HEK293 (cell line): ENCODE measurements around the gene MAP7D1.

Source experiments
- CTCF ChIP-seq: fragments of 450-650 bp; formaldehyde crosslinking; IDR thresholded peaks from 2 replicates; pipeline ENCODE4 v1.5.1; 2016; ENCODE audit warnings: missing biosample characterization, missing genetic modification characterization
- EGR2 ChIP-seq: fragments of 450-650 bp; formaldehyde crosslinking; IDR thresholded peaks from 2 replicates; pipeline ENCODE4 v1.5.1; 2016; ENCODE audit warnings: low read depth, missing biosample characterization, missing genetic modification characterization
- FEZF1 ChIP-seq: fragments of 450-650 bp; formaldehyde crosslinking; IDR thresholded peaks from 2 replicates; pipeline ENCODE4 v1.5.1; 2016; ENCODE audit warnings: missing biosample characterization, missing genetic modification characterization
- GLI2 ChIP-seq: fragments of 450-650 bp; formaldehyde crosslinking; IDR thresholded peaks from 2 replicates; pipeline ENCODE4; 2017; ENCODE audit warnings: missing biosample characterization, missing genetic modification characterization, low read depth, borderline replicate concordance
- GLIS2 ChIP-seq: fragments of 450-650 bp; formaldehyde crosslinking; IDR thresholded peaks from 2 replicates; pipeline ENCODE4 v1.5.1; 2016; ENCODE audit warnings: missing biosample characterization, missing genetic modification characterization
- IKZF3 ChIP-seq: fragments of 450-650 bp; IDR thresholded peaks from 2 replicates; pipeline ENCODE4 v1.5.0; 2018; ENCODE audit warnings: missing biosample characterization, mild to moderate bottlenecking, missing genetic modification characterization, moderate library complexity
- KLF1 ChIP-seq: fragments of 450-650 bp; formaldehyde crosslinking; IDR thresholded peaks from 2 replicates; pipeline ENCODE4 v1.5.1; 2016; ENCODE audit warnings: missing biosample characterization, missing genetic modification characterization
- PRDM1 ChIP-seq: fragments of 450-650 bp; formaldehyde crosslinking; IDR thresholded peaks from 2 replicates; pipeline ENCODE4; 2016; ENCODE audit warnings: missing biosample characterization, missing genetic modification characterization
- PRDM2 ChIP-seq: fragments of 450-650 bp; formaldehyde crosslinking; IDR thresholded peaks from 2 replicates; pipeline ENCODE4 v1.5.1; 2016; ENCODE audit warnings: missing biosample characterization, missing genetic modification characterization, borderline replicate concordance
- SETDB1 ChIP-seq: IDR thresholded peaks from one replicate; pipeline ENCODE4 v1.6.1; 2017; ENCODE audit warnings: mild to moderate bottlenecking, low read length, moderate library complexity, mixed read lengths; ENCODE audit not compliant: insufficient read length
- SP7 ChIP-seq: fragments of 450-650 bp; formaldehyde crosslinking; IDR thresholded peaks from 2 replicates; pipeline ENCODE4 v1.5.1; 2016; ENCODE audit warnings: missing biosample characterization, missing genetic modification characterization
- TRIM28 ChIP-seq: IDR thresholded peaks from 2 replicates; pipeline ENCODE4 v1.6.1; 2011; ENCODE audit warnings: low read length, control low read depth, borderline replicate concordance
- ZBTB48 ChIP-seq: fragments of 450-650 bp; formaldehyde crosslinking; IDR thresholded peaks from 2 replicates; pipeline ENCODE4 v1.5.1; 2016; ENCODE audit warnings: missing biosample characterization, missing genetic modification characterization
- ZEB2 ChIP-seq: fragments of 450-650 bp; formaldehyde crosslinking; IDR thresholded peaks from 2 replicates; pipeline ENCODE4 v1.5.1; 2016; ENCODE audit warnings: missing biosample characterization, missing genetic modification characterization
- ZFHX2 ChIP-seq: fragments of 450-650 bp; formaldehyde crosslinking; conservative IDR thresholded peaks from 2 replicates; pipeline ENCODE4 v1.5.1; 2016; ENCODE audit warnings: missing biosample characterization, missing genetic modification characterization
- ZFP69B ChIP-seq: fragments of 450-650 bp; formaldehyde crosslinking; IDR thresholded peaks from 2 replicates; pipeline ENCODE4 v1.5.1; 2016; ENCODE audit warnings: missing biosample characterization, missing genetic modification characterization
- ZNF133 ChIP-seq: fragments of 450-650 bp; formaldehyde crosslinking; IDR thresholded peaks from 2 replicates; pipeline ENCODE4 v1.5.1; 2016; ENCODE audit warnings: missing biosample characterization, missing genetic modification characterization
- ZNF140 ChIP-seq: fragments of 450-650 bp; formaldehyde crosslinking; IDR thresholded peaks from 2 replicates; pipeline ENCODE4 v1.5.1; 2016; ENCODE audit warnings: missing biosample characterization, missing genetic modification characterization
- ZNF157 ChIP-seq: fragments of 450-650 bp; formaldehyde crosslinking; IDR thresholded peaks from 2 replicates; pipeline ENCODE4 v1.5.1; 2016; ENCODE audit warnings: missing biosample characterization, missing genetic modification characterization
- ZNF214 ChIP-seq: fragments of 450-650 bp; formaldehyde crosslinking; IDR thresholded peaks from 2 replicates; pipeline ENCODE4 v1.5.1; 2017; ENCODE audit warnings: missing biosample characterization, mild to moderate bottlenecking, missing genetic modification characterization, borderline replicate concordance
- ZNF341 ChIP-seq: fragments of 450-650 bp; formaldehyde crosslinking; IDR thresholded peaks from 2 replicates; pipeline ENCODE4; 2016; ENCODE audit warnings: low read depth, missing biosample characterization, missing genetic modification characterization
- ZNF350 ChIP-seq: fragments of 450-650 bp; formaldehyde crosslinking; IDR thresholded peaks from 2 replicates; pipeline ENCODE4 v1.5.0; 2017; ENCODE audit warnings: missing biosample characterization, mild to moderate bottlenecking, missing genetic modification characterization
- ZNF510 ChIP-seq: fragments of 450-650 bp; formaldehyde crosslinking; IDR thresholded peaks from 2 replicates; pipeline ENCODE4 v1.5.1; 2018; ENCODE audit warnings: mild to moderate bottlenecking, missing genetic modification characterization, missing biosample characterization; ENCODE audit not compliant: insufficient replicate concordance
- ZNF548 ChIP-seq: fragments of 450-650 bp; formaldehyde crosslinking; IDR thresholded peaks from 2 replicates; pipeline ENCODE4 v1.5.1; 2016; ENCODE audit warnings: missing biosample characterization, missing genetic modification characterization
- ZNF560 ChIP-seq: fragments of 450-650 bp; formaldehyde crosslinking; IDR thresholded peaks from 2 replicates; pipeline ENCODE4 v1.5.1; 2017; ENCODE audit warnings: missing biosample characterization, missing genetic modification characterization, borderline replicate concordance
- ZNF596 ChIP-seq: fragments of 450-650 bp; IDR thresholded peaks from 2 replicates; pipeline ENCODE4 v1.5.0; 2018; ENCODE audit warnings: missing biosample characterization, mild to moderate bottlenecking, missing genetic modification characterization, moderate library complexity
- ZNF623 ChIP-seq: fragments of 450-650 bp; formaldehyde crosslinking; IDR thresholded peaks from 2 replicates; pipeline ENCODE4 v1.5.1; 2016; ENCODE audit warnings: missing biosample characterization, missing genetic modification characterization
- ZNF776 ChIP-seq: fragments of 450-650 bp; formaldehyde crosslinking; IDR thresholded peaks from 2 replicates; pipeline ENCODE4 v1.5.0; 2017; ENCODE audit warnings: missing biosample characterization, missing genetic modification characterization, borderline replicate concordance
- ZNF785 ChIP-seq: fragments of 450-650 bp; formaldehyde crosslinking; IDR thresholded peaks from 2 replicates; pipeline ENCODE4 v1.5.1; 2016; ENCODE audit warnings: missing biosample characterization, missing genetic modification characterization
- TF ChIP-seq, protein P1 (sequence below): fragments of 450-650 bp; formaldehyde crosslinking; IDR thresholded peaks from 2 replicates; pipeline ENCODE4 v1.5.1; 2016; ENCODE audit warnings: missing biosample characterization, missing genetic modification characterization
- TF ChIP-seq, protein P2 (sequence below): fragments of 450-650 bp; formaldehyde crosslinking; IDR thresholded peaks from 2 replicates; pipeline ENCODE4 v1.5.1; 2016; ENCODE audit warnings: missing biosample characterization, missing genetic modification characterization

Gene MAP7D1

GRCh38 chr1:36126797-36127500, 29.0 kb upstream of the MAP7D1 start (continued):
- TF ChIP-seq PRDM2 (tag by site-specific recombination): no peak
- no peak for TF ChIP-seq TRIM28
- TF ChIP-seq ZBTB48 (tag by site-specific recombination): peak; percentile 31; the same call in 1 of the 2 replicates
- 0 out of 2 replicates have a peak, but pooled peaks have one; percentile 31 for TF ChIP-seq ZNF548 (tag by site-specific recombination)
- TF ChIP-seq ZFHX2 (tag by site-specific recombination): peak; percentile 99
- TF ChIP-seq ZNF350 (tag by site-specific recombination): no peak
- no peak for TF ChIP-seq SP7 (tag by site-specific recombination)
- 0 out of 2 replicates have a peak, but pooled peaks have one; percentile 39 for TF ChIP-seq ZNF157 (tag by site-specific recombination)
- no peak for TF ChIP-seq ZNF776 (tag by site-specific recombination)
- no peak for TF ChIP-seq ZNF133 (tag by site-specific recombination)
- TF ChIP-seq PRDM1: no peak
- TF ChIP-seq FEZF1 (tag by site-specific recombination): no peak
- TF ChIP-seq ZNF341: no peak; the same call in 1 of the 2 replicates
- TF ChIP-seq ZNF140 (tag by site-specific recombination): no peak
- no peak for TF ChIP-seq ZNF560 (tag by site-specific recombination)
- TF ChIP-seq EGR2 (tag by site-specific recombination): peak; percentile 99
- TF ChIP-seq ZFP69B: no peak
- no peak for TF ChIP-seq ZNF623 (tag by site-specific recombination)
- TF ChIP-seq ZNF785 (tag by site-specific recombination): no peak; the same call in 1 of the 2 replicates
- no peak for TF ChIP-seq CTCF (tag by site-specific recombination)
- TF ChIP-seq ZNF596 (tag by site-specific recombination): no peak
- TF ChIP-seq, protein P1, sequence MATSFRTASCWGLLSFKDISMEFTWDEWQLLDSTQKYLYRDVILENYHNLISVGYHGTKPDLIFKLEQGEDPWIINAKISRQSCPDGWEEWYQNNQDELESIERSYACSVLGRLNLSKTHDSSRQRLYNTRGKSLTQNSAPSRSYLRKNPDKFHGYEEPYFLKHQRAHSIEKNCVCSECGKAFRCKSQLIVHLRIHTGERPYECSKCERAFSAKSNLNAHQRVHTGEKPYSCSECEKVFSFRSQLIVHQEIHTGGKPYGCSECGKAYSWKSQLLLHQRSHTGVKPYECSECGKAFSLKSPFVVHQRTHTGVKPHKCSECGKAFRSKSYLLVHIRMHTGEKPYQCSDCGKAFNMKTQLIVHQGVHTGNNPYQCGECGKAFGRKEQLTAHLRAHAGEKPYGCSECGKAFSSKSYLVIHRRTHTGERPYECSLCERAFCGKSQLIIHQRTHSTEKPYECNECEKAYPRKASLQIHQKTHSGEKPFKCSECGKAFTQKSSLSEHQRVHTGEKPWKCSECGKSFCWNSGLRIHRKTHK: no peak
- no peak for TF ChIP-seq GLI2
- TF ChIP-seq, protein P2, sequence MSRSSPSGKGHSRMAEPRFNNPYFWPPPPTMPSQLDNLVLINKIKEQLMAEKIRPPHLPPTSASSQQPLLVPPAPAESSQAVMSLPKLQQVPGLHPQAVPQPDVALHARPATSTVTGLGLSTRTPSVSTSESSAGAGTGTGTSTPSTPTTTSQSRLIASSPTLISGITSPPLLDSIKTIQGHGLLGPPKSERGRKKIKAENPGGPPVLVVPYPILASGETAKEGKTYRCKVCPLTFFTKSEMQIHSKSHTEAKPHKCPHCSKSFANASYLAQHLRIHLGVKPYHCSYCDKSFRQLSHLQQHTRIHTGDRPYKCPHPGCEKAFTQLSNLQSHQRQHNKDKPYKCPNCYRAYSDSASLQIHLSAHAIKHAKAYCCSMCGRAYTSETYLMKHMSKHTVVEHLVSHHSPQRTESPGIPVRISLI (tag by site-specific recombination): no peak
- TF ChIP-seq ZNF510: no peak
- 0 out of 2 replicates have a peak, but pooled peaks have one; percentile 18 for TF ChIP-seq KLF1 (tag by site-specific recombination)
- no peak for TF ChIP-seq ZEB2 (tag by site-specific recombination)
- TF ChIP-seq GLIS2 (tag by site-specific recombination): peak; percentile 52
- no peak for TF ChIP-seq IKZF3 (tag by site-specific recombination)
- no peak for TF ChIP-seq SETDB1
- TF ChIP-seq ZNF214 (tag by site-specific recombination): no peak
